COLO668 (cell line): Measurements from ENCODE around the gene CLTCL1.
A peak's percentile ranks its signal among the peaks of the same experiment; 100 is the strongest.
"Not testable (repeated sequence)": the region's sequence is repeated elsewhere in the genome, so short reads cannot be mapped to it uniquely, and the experiment has no call there.

Source experiments
- DNase-seq: peaks from one replicate; lab custom pipeline; 2025; ENCODE audit not compliant: unreplicated experiment; lab: John Stamatoyannopoulos, UW

Gene CLTCL1

GRCh38 chr22:19291580-19292457, at the start of gene CLTCL1:
CLTCL1 (minus strand) TSS chr22:19291719; CDS start chr22:19291641, 78 bp downstream.
- DNase-seq, result peak; percentile 85

GRCh38 chr22:19337137-19337536, 45.6 kb upstream of the CLTCL1 start:
- no peak for DNase-seq

GRCh38 chr22:19336133-19337075, 44.9 kb upstream of the CLTCL1 start:
- no peak for DNase-seq

GRCh38 chr22:19331975-19332374, 40.5 kb upstream of the CLTCL1 start:
- DNase-seq, result no peak

GRCh38 chr22:19331474-19331873, 40.0 kb upstream of the CLTCL1 start:
- no peak for DNase-seq

GRCh38 chr22:19330865-19331418, 39.4 kb upstream of the CLTCL1 start:
- no peak for DNase-seq

- DNase-seq, result not testable (repeated sequence)
These were observed 38.7 kb upstream of the CLTCL1 start for GRCh38 chr22:19330205-19330604.

GRCh38 chr22:19329454-19329853, 37.9 kb upstream of the CLTCL1 start:
- DNase-seq, result no peak

- no peak for DNase-seq
These were observed 33.9 kb upstream of the CLTCL1 start for GRCh38 chr22:19325296-19325948.

- DNase-seq, result not testable (repeated sequence)
These were observed 31.9 kb upstream of the CLTCL1 start for GRCh38 chr22:19323420-19323819.

GRCh38 chr22:19321757-19322156, 30.2 kb upstream of the CLTCL1 start:
- DNase-seq, result no peak

- not testable (repeated sequence) for DNase-seq
These were observed 28.6 kb upstream of the CLTCL1 start for GRCh38 chr22:19320136-19320535.

- DNase-seq, result no peak
These were observed 27.8 kb upstream of the CLTCL1 start for GRCh38 chr22:19319281-19319680.

- DNase-seq, result no peak
These were observed 26.3 kb upstream of the CLTCL1 start for GRCh38 chr22:19317865-19318264.

GRCh38 chr22:19307872-19308271, 16.4 kb upstream of the CLTCL1 start:
- DNase-seq, result no peak

GRCh38 chr22:19306535-19306934, 15.0 kb upstream of the CLTCL1 start:
- not testable (repeated sequence) for DNase-seq

GRCh38 chr22:19304547-19304946, 13.0 kb upstream of the CLTCL1 start:
- DNase-seq, result no peak

GRCh38 chr22:19303785-19304184, 12.3 kb upstream of the CLTCL1 start:
- no peak for DNase-seq

GRCh38 chr22:19295733-19296132, 4.2 kb upstream of the CLTCL1 start:
- DNase-seq, result no peak

- peak; percentile 89 for DNase-seq
These were observed 1.1 kb upstream of the CLTCL1 start for GRCh38 chr22:19292458-19293230.
